ENCODE data around the gene FKBP1A.
"Not testable (repeated sequence)": the region's sequence is repeated elsewhere in the genome, so short reads cannot be mapped to it uniquely, and the experiment has no call there.

FKBP1A gene

DNA sequence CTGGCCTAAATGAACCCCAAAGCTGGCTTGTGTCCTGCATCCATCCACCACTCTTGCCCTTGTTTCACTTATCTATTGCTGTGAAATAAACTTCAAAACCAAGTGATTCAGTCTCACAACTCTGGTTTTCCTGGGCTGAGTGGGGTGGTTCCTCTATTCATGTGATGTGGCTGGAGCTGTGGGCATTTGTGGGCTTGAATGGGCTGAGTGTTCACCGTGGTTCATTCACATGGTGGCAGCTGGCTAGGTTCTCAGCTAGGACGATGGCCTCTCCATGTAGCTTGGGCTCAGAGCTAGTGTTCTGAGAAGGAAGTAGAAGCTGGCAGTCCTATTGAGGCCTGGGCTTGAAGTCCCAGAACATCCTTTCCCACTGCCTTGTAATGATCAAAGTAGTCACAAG lies 30.4 kb downstream of the FKBP1A start:
- FAIRE-seq, result no peak

DNA sequence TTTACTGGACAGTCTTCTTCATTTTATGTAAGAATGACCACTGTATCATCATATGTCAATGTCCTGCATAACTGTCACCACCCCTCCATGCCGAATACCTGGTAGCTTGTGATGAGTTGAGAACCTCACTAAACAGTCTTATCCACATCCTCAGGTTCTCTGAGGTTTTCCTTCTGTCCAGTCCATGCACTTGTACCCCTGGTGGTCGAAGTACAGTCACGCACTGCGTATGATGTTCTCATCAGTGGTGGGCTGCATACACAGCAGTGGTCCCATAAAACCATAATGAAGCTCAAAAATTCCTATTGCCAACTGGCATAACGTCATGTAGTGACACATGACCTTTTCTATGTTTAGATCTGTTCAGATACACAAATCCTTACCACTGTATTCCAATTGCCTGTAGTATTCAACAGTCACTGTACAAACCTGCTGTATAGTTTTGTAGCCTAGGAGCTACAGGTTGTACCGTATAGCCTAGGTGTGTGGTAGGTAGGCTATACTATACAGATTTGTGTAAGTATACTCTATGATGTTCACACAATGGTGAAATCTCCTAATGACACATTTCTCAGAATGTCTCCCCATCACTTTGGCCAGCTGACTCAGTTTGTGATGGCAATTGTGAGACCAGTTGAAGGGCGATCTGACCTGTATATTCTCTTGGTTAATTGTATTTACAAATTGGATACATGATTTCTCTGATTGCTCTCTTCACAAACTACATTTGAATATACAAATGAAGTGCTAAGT lies 32.6 kb downstream of the FKBP1A start:
- no peak for FAIRE-seq

DNA sequence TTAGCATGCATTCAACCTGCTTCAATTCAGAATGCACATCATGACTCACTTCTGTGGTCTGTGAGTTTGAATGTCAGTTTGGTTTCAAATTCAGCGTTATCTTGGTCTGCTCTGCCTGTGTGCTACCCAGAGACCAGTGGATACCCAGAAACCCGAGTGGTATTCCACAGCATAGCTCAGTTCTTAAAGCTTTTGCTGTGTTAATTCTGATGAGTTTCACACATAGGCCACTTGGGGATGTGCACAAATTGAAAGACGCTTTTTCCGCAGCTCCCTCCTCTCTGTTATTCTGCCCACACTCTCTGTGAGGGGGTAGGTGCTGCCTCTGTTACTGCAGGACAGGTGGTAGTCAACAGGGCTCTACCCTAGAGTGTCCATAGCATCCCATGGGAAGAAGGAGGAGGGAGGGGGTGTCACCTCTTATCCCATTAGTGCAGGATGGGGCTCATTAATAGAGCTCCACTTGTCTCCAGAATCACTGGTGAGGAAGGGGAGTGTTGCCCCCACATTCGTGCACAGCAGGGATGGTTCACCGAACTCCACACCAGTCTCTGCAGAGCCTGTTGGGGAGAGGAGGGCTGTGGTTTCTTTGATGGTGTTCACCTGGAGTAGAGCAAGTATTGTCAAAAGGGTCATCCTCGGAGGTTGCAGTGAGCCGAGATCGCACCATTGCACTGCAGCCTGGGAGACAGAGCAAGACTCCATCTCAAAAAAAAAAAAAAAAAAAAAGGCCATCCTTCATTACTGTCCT lies 34.8 kb downstream of the FKBP1A start:
- no peak for FAIRE-seq

DNA sequence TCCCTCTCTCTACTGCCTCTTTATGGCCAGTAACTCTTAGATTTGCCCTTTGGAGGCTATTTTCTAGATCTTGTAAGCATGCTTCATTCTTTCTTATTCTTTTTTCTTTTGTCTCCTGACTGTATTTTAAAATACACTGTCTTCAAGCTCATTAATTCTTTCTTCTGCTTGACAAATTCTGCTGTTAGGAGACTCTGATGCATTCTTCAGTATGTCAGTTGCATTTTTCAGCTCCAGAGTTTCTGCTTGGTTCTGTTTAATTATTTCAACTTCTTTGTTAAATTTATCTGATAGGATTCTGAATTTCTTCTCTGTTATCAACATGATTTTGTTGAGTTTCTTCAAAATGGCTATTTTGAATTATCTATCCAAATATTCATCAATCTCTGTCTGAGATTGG lies 38.9 kb downstream of the FKBP1A start:
- no peak for FAIRE-seq

DNA sequence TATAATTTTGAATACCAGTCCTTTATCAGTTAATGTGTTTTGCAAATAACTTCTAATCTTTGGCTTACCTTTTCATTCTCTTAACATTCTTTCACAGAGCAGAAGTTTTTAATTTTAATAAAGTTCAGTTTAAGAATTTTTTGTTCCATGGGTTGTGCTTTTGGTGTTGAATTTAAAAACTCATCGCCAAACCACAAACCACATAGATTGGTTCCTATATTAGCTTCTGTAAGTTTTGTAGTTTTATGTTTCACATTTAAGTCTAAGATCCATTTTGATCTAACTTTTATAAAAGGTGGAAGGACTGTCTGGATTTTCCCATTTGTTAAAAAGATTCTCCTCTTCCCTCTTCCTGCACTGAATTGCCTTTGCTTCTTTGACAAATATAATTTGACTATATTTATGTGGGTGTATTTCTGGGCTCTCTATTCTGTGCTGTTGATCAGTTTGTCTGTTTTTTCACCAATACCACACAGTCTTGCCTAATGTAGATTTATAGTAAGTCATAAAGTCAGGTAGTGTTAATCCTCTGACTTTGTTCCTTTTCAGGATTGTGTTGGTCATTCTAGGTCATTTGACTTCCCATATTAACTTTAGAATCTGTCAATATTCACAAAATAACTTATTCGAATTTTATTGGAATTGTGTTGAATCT lies 46.4 kb downstream of the FKBP1A start:
- no peak for FAIRE-seq

DNA sequence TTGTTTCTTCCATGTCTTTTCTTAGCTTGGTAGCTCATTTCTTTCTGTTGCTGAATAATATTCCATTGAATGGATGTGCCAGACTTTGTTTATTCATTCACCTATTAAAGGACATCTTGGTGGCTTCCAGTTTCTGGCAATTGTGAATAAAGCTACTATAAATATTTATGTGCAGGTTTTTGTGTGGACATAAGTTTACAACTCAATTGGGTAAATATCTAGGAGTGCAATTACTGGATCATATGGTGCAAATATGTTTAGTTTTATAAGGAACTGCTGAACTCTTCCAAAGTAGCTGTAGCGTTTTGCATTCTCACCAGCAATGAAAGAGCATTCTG lies 47.1 kb downstream of the FKBP1A start:
- no peak for FAIRE-seq

DNA sequence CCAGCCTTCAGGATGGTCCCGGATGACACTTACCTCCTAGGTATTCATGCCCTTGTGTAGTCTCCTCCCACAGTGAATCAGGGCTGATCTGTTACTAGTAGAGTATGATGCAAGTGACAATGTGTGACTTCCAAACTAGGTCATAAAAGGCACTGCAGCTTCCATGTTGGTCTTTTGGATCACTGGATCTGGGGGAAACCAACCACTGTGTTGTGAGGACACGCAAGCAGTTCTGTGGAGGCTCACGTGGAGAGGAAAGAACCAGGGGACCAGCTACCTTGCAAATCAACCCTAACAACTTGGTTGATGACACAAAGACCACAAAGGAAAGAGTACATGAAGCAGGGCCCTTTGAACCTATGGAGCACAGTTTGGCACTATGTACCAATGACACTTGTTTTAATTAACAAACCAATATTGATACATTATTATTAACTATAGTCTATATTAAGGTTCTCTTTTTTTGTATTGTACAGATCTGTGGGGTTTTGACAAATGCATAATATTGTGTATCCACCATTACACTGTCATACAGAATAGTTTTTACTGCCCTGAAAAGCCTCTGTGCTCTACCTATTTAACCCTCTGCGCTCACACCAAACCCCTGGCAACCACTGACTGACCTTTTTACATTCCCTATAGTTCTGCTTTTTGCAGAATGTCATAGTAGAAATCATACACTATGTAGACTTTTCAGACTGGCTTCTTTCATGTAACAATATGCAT lies 47.7 kb downstream of the FKBP1A start:
- FAIRE-seq, result no peak

DNA sequence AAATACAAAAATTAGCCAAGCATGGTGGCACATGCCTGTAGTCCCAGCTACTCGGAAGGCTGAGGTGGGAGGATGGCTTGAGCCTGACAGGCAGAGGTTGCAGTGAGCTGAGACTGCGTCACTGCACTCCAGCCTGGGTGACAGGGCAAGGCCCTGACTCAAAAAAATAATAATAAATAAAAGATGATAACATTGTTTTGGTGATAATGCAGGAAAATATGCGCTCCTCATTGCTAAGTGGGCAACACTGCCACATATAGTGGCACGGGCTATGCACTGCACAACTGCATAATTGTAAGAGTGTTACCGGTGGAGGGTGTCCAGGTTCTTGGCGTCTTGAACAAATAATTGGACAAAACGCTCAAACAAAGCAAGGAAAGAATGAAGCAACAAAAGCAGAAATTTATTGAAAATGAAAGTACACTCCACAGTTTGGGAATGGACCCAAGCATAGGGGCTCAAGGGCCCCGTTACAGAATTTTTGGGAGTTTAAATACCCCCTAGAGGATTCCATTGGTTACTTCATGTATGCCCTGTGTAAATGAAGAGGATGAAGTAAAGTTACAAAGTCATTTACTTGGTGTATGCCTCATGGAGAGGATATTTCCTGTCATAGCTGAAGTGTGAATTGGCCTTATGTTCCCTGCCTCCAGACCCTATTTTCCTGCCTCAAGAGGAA lies 49.3 kb downstream of the FKBP1A start:
- FAIRE-seq, result not testable (repeated sequence)

DNA sequence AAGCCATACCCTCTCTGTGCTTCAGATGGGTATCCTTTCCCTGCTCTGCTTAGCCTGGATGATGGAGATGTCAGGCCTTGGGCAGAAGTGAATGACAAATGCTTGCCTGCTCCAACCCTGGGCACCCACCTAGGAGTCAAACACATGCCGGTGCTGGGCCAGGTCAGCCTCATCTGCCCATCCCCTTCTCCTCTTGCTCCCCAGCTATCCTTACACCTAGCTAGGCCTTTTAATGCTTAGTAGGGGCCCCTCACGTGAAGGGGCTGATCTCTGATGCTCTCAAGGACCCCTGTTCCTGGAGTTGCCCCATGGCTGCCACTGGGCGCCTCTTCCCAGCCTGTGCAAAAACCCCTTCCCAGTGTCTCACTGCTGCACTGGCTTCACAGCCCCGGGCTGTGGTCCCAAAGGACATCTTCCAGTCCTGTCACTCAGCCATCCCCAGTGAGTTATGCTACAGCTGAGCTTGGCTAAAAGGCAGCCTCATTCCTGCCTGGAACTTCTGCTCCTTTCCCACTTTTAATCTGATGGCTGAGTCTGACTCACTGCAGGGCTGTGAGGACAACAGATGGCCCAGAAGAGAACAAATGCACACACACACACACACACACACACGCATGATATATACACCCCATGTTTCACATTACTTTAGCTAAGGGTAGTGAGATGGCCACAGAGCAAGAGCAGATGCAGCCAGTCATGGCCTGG lies 51.1 kb downstream of the FKBP1A start:
- FAIRE-seq, result no peak

DNA sequence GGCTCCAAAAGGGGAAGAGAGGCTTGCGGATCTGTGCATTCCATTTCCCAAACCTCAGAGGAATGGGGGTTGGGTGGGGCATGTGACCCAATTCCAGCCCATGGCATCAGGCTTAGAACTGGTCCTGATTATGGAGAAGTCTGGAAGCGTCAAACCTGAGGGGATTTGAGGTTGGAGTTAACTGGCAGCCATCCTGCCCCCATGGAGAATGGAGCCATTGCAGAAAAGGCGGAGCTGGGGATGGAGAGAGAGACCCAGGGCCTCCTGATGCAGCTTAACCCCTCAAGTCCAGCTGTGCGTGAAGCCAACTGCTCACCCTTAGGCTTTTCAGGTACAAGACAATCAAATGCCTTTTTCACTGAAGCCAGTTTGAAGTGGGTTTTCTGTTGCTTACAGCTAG lies 54.1 kb downstream of the FKBP1A start:
- FAIRE-seq, result no peak

DNA sequence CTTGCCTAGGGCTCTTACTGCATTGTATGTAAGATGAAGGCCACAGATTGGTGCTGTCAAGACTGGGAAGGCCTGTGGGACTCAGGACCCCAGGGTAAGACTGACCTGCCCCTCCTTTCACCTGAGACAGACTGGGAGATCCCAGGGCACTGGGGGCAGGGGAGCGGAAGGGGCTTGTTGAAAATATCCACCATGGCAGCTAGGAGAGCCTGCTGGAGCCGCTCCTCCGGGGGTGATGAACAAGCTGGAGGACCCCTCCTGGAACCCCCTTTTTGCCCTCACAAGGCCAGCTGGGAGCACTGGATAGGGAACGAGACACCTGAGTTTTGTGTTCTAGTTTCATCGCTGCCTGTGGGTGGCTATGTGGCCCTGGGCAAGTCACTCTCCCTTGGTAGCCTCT lies 54.8 kb downstream of the FKBP1A start:
- FAIRE-seq, result no peak

DNA sequence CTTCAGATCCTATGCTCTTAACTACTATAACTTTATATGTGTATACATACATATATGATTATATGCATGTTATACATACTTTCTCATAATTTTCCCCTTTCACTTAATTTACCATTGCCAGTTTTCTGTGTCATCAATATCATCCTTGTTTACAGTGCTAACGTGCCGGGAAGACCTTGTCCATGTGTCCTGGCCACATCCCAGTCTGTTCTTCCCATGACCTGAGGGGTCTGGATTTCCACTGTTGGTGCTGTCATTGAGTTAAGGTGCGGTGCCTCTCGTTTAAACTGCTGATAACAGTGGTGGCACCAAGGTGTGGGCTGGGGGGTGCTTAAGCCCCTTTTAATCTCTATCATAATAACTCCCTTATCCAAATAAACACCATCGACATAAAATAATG lies 55.4 kb downstream of the FKBP1A start:
- no peak for FAIRE-seq

DNA sequence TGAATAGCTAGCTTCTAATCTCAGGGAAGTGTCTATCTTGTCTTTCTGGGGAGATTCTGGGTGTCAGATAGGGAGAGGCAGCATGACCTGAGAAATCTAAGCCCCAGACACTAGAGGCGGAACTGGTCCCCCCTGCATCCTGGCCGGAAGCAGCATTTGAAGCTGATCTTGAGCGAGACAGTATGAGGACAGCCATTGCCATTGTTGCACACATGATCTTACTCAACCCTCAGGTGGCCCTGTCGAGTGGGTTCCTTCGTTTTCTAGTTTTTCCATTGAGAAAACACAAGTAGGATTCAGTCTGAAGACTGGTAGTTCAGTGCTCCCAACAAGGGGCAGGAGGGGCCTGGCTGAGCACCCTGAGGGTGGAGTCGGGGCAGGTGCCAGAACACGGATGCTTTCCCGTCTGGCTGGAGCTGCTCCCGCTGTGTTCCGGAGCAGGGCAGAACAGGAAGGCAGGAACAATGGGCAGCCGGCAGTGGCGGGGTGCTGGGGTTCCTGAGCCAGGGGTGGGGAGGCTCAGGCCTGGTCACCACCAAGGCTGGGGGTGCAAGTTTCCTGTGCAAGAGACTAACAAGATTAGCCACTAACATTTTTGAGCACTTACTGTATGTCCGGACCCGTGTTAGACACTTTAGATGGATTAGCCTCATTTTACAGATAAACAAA lies 56.0 kb downstream of the FKBP1A start:
- FAIRE-seq, result no peak

DNA sequence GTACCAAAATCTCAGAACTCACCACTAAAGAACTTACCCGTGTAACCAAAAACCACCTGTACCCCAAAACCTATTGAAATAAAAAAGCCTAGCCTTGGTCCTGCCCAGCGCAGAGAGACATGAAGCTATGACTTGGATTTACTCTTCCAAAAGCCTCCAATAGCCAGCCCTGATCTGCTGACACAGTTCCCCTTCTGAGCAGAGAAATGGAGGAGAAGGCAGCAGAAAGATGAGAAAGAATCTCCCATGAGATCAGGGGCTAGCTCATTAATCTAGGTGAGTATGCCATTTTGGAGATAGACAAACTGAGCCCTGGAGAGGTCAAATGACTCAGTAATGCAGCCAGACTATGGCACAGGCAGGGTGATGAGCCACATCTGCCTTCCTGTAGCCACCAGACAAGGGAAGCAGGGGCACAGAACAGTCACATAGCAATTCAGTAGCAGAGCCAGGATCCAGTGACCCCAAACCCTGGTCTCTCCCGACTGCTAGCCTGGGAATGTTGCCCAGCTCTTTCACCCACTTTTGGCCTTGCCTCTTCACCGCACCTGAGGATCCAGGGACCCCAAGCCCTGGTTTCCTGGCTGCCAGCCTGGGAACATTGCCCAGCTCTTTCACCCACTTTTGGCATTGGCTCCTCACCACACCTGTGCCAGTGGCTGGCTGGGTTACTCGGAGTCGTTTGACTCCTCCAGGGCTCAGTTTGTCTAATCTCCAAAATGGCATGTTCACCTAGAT lies 56.7 kb downstream of the FKBP1A start:
- FAIRE-seq, result no peak

DNA sequence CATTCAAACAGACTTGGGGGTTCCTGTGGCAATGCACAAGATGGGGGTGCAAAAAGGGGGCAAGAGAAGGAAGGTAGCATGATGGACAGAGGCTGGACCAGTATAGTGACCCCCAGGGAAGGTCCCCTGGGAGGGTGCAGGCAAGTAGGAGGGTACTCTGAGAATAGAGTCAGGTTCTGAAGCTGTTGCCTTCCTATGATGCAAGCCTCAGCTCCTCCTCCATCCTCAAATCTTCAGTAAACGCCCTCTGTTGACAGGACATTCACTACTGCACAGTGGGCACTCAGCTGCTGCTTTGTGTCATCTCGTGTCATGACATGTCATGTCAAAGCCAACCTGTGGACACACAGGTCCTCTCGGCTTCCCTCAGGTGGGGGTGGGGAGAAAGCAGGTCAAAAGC lies 58.1 kb downstream of the FKBP1A start:
- no peak for FAIRE-seq

DNA sequence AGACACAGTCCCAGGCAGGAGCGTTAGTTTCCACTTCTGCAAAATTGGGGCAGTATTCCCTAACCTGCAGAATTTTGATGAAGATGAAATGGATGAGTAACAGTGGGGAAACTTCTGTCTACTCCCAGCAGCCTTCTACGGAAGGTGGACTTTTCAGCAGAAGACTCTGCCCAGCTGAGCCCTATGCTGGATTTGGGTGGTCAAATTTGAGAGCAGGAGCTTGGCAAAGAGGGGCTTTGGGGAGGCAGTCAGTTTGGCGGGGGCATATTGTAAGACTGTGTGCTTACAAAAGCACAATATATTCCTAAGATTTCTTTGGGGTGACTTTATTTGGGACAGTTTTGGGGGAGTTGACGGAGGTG lies 58.5 kb downstream of the FKBP1A start:
- FAIRE-seq, result no peak

DNA sequence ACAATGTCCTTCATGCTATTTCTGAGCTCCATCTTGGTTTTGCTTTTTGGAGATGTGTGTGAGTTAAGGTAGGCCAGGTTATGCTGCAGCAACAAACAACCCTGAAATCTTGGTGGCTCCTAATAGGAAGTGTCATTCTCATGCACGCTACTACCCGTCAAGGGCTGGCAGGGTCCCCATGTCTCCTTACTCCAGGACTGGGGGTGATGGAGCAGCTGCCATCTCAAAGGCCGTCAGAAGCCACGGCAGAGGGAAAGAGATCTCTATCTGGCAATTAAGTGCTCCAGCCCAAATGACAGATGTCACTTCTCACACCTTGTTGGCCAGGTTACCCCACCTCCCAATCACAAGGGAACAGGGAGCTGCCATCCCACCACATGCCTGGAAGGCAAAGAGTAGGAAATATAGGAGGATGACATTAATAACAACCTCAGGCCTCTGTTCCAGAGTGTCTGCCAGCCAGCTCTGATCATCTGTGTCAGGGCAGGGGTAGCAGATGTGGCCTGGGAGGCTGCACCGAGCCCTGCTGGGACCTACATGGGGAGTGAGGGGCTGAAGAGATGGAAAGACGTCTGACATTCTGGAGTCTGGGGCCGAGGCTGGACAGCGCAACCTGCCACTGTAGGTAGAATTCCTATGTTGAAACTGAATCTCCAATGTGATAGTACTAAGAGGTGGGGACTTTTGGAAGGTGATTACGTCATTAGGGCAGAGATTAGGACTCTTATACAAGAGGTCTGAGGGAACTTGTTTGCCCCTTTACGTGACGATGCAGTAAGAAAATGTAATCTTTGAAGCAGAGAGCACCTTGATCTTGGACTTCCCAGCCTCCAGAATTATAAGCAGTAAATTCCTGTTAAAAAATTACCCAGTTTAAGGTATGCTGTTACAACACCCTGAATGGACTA lies 59.1 kb downstream of the FKBP1A start:
- no peak for FAIRE-seq

DNA sequence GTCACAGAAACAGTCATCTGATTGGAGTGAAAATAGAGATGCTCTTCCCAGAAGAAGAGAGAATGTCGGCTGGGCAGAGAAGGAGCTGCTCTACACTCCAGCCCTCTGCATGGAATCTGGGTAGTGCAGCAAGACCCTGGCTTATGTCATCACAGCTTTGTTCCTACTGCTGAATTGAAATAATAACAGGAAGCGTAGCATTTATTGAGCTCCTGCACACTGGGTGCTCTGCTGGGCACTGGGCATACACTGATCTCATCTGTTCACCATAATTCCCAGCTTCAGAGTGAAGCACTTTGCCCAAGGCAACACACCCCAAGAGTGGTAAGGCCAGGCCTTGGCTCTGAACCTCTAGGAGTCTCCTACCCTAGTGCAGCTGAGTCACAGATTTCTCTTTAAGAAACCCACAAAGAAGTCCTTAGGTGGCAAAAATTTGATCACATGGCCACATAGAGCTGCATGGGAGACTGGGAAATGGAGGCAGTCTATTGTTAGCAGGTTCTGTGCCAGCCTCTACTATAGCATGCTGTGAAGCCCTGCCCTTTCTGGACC lies 60.0 kb downstream of the FKBP1A start:
- no peak for FAIRE-seq

DNA sequence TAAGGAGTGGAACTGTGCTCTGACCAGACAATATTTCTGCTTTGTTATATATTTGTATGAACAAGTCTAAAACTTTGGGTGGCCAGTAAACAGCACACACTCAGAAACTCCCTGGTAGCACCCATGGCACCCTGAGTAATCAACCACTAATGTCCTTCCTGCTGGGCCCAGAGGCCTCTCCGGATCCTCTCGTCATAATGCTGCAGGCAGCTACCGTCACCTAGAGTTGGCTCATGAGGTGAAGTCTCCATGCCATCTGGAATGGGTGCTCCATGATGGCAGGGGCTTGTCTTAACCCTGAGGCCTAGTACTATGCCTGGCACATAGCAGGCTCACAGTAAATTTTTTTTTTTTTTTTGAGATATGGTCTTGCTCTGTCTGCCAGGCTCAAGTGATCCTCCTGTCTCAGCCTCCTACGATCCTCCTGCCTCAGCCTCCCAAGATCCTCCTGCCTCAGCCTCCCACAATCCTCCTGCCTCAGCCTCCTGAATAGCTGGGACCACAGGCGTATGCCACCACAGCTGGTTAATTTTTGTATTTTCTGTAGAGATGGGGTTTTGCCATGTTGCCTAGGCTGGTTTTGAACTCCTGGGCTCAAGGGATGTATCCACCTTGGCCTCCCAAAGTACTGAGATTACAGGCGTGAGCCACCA lies 60.9 kb downstream of the FKBP1A start:
- no peak for FAIRE-seq
